Omental fat pad (tissue), 4 donors: ENCODE data around the gene ZNF436. TPM values are rescaled to one million over a fixed set of nuclear protein-coding genes. Genes with fewer than 3 reads are reported as not detected.
A peak's percentile ranks its signal among the peaks of the same experiment; 100 is the strongest.

Source experiments
- ATAC-seq: fragments of 150-250 bp; one replicate; pipeline ENCODE4 v1.9.1; 2016; ENCODE audit warnings: mild to moderate bottlenecking, moderate library complexity; ENCODE audit not compliant: low FRiP score
- DNase-seq: peaks from one replicate; pipeline ENCODE4 v3.0.0-alpha.2; 2019; ENCODE audit warnings: low spot score
- CTCF ChIP-seq, 3 donors: fragments of 450-650 bp; IDR thresholded peaks; one replicate each; pipeline ENCODE4 v1.5.1; 2016 to 2017; ENCODE audit warnings: antibody characterized with exemption in 3 of 3, mild to moderate bottlenecking in 3 of 3, moderate library complexity in 2 of 3
- total RNA-seq, 4 donors: library from RNA; depleted of rRNA; stranded (reverse); fragments of >200 nt; gene quantifications; one replicate each; pipeline ENCODE4 v1.1.0, GENCODE V29; 2016

ZNF436 gene
- 10 to 100 TPM; 16.7 to 24.0 (median 18.4) TPM for total RNA-seq

GRCh38 chr1:23369335-23370013, at the start of gene ZNF436:
TSS of gene ZNF436 (minus strand) at chr1:23369836. CDS start at chr1:23368005, 1,831 bp downstream.
- DNase-seq, result peak; percentile 82

GRCh38 chr1:23419180-23419579, 49.5 kb upstream of the ZNF436 start:
- ATAC-seq, result no peak
- no peak for DNase-seq
- TF ChIP-seq CTCF (IDR thresholded peaks at IDR 0.05), result no peak

More at GRCh38 chr1:23369335-23370013, at the start of gene ZNF436:
- TF ChIP-seq CTCF (IDR thresholded peaks at IDR 0.05), result no peak
- ATAC-seq, result no peak

GRCh38 chr1:23417570-23417969, 47.9 kb upstream of the ZNF436 start:
- no peak for TF ChIP-seq CTCF (IDR thresholded peaks at IDR 0.05)
- ATAC-seq (no peak), DNase-seq (no peak)

- ATAC-seq (no peak), DNase-seq (no peak)
- TF ChIP-seq CTCF (IDR thresholded peaks at IDR 0.05), result no peak
Observed at GRCh38 chr1:23416964-23417363, 47.3 kb upstream of the ZNF436 start.

GRCh38 chr1:23408797-23409290, 39.2 kb upstream of the ZNF436 start:
- no peak for ATAC-seq
- no peak for TF ChIP-seq CTCF (IDR thresholded peaks at IDR 0.05)
- DNase-seq, result no peak

- DNase-seq, result no peak
- TF ChIP-seq CTCF (IDR thresholded peaks at IDR 0.05), result no peak
- no peak for ATAC-seq
Observed at GRCh38 chr1:23407016-23407630, 37.5 kb upstream of the ZNF436 start.

- TF ChIP-seq CTCF (IDR thresholded peaks at IDR 0.05), result no peak
- DNase-seq (no peak), ATAC-seq (no peak)
Observed at GRCh38 chr1:23405946-23406345, 36.3 kb upstream of the ZNF436 start.
